SK-N-SH (cell line): ENCODE results near the gene DRD4.

ENCODE experiments used
- EP300 ChIP-seq, 2 experiments: IDR thresholded peaks; 2 replicates each; pipeline versions ENCODE4 v1.4.0 to v1.6.1; 2012; ENCODE audit warnings: borderline replicate concordance in 1 of 2, low read depth in 1 of 2, low read length in 1 of 2
- POLR2AphosphoS5 ChIP-seq: IDR thresholded peaks from 2 replicates; pipeline ENCODE4 v1.6.1; 2012; ENCODE audit warnings: low read depth, low read length
- RFX5 ChIP-seq: IDR thresholded peaks from 2 replicates; pipeline ENCODE4 v1.6.1; 2012; ENCODE audit warnings: mild to moderate bottlenecking, improper control_type of control experiment, low read length
- SIN3A ChIP-seq: IDR thresholded peaks from 2 replicates; pipeline ENCODE4 v1.6.1; 2012; ENCODE audit warnings: low read depth, mild to moderate bottlenecking, low read length, moderate library complexity, borderline replicate concordance
- TF ChIP-seq, protein P1 (sequence below): IDR thresholded peaks from 2 replicates; pipeline ENCODE4 v1.4.0; 2012; ENCODE audit warnings: low read depth
- TF ChIP-seq, protein P2 (sequence below): fragments of 200-600 bp; sonication (generic); IDR thresholded peaks from 2 replicates; pipeline ENCODE4 v1.6.1; 2017; ENCODE audit warnings: antibody characterized with exemption, mild to moderate bottlenecking, moderate library complexity
- TF ChIP-seq, protein P3 (sequence below): IDR thresholded peaks from 2 replicates; pipeline ENCODE4 v1.4.0; 2012; ENCODE audit warnings: low read depth, borderline replicate concordance
- TF ChIP-seq, protein P4 (sequence below): IDR thresholded peaks from 2 replicates; pipeline ENCODE4 v1.6.1; 2012; ENCODE audit warnings: mild to moderate bottlenecking, low read depth, low read length, moderate library complexity

DNA sequence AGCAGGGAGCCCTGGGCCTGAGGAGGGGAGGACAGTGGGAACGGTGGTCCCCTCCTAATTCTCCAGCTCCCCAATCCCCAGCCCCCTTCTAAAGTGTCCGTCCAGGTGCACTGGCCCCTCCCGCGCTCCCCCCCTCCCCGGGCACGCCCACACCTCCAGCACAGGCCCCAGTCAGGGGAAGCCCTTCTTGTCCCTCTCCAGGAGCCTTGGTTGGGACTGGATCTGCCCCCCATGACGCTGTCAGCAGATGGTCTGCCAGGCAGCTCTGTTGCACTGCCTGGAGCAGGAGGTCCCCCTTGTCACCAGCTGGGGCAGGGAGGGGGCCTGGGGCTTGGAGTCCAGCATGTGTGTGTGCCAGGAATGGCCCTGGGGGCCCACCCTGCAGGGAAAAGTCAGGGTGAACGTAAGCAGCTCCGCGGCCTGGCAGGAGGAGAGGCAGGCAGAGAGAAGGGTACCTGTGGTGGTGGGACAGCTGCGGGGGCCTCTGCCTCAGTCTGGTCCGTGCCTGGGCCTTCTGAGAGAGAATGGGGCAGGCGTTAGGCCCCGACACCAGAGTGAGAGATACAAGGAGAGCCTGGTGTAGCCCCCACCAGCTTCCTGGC lies 22.9 kb upstream of the DRD4 start:
- TF ChIP-seq, protein P1, sequence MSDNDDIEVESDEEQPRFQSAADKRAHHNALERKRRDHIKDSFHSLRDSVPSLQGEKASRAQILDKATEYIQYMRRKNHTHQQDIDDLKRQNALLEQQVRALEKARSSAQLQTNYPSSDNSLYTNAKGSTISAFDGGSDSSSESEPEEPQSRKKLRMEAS, result no peak
- TF ChIP-seq, protein P2, sequence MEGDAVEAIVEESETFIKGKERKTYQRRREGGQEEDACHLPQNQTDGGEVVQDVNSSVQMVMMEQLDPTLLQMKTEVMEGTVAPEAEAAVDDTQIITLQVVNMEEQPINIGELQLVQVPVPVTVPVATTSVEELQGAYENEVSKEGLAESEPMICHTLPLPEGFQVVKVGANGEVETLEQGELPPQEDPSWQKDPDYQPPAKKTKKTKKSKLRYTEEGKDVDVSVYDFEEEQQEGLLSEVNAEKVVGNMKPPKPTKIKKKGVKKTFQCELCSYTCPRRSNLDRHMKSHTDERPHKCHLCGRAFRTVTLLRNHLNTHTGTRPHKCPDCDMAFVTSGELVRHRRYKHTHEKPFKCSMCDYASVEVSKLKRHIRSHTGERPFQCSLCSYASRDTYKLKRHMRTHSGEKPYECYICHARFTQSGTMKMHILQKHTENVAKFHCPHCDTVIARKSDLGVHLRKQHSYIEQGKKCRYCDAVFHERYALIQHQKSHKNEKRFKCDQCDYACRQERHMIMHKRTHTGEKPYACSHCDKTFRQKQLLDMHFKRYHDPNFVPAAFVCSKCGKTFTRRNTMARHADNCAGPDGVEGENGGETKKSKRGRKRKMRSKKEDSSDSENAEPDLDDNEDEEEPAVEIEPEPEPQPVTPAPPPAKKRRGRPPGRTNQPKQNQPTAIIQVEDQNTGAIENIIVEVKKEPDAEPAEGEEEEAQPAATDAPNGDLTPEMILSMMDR, result no peak
- TF ChIP-seq, protein P3, sequence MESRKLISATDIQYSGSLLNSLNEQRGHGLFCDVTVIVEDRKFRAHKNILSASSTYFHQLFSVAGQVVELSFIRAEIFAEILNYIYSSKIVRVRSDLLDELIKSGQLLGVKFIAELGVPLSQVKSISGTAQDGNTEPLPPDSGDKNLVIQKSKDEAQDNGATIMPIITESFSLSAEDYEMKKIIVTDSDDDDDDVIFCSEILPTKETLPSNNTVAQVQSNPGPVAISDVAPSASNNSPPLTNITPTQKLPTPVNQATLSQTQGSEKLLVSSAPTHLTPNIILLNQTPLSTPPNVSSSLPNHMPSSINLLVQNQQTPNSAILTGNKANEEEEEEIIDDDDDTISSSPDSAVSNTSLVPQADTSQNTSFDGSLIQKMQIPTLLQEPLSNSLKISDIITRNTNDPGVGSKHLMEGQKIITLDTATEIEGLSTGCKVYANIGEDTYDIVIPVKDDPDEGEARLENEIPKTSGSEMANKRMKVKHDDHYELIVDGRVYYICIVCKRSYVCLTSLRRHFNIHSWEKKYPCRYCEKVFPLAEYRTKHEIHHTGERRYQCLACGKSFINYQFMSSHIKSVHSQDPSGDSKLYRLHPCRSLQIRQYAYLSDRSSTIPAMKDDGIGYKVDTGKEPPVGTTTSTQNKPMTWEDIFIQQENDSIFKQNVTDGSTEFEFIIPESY, result no peak
- no peak for TF ChIP-seq SIN3A
- TF ChIP-seq, protein P4, sequence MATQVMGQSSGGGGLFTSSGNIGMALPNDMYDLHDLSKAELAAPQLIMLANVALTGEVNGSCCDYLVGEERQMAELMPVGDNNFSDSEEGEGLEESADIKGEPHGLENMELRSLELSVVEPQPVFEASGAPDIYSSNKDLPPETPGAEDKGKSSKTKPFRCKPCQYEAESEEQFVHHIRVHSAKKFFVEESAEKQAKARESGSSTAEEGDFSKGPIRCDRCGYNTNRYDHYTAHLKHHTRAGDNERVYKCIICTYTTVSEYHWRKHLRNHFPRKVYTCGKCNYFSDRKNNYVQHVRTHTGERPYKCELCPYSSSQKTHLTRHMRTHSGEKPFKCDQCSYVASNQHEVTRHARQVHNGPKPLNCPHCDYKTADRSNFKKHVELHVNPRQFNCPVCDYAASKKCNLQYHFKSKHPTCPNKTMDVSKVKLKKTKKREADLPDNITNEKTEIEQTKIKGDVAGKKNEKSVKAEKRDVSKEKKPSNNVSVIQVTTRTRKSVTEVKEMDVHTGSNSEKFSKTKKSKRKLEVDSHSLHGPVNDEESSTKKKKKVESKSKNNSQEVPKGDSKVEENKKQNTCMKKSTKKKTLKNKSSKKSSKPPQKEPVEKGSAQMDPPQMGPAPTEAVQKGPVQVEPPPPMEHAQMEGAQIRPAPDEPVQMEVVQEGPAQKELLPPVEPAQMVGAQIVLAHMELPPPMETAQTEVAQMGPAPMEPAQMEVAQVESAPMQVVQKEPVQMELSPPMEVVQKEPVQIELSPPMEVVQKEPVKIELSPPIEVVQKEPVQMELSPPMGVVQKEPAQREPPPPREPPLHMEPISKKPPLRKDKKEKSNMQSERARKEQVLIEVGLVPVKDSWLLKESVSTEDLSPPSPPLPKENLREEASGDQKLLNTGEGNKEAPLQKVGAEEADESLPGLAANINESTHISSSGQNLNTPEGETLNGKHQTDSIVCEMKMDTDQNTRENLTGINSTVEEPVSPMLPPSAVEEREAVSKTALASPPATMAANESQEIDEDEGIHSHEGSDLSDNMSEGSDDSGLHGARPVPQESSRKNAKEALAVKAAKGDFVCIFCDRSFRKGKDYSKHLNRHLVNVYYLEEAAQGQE, result no peak
- TF ChIP-seq POLR2AphosphoS5, result no peak
- no peak for TF ChIP-seq RFX5
- no peak for TF ChIP-seq EP300 (IDR thresholded peaks at IDR 0.05; ENCODE audit: borderline replicate concordance in 1 of 2, low read depth in 1 of 2, low read length in 1 of 2)
